DND-41 (cell line): ENCODE results near the gene CISD3.
A peak's percentile ranks its signal among the peaks of the same experiment; 100 is the strongest.

Experiments
- ATAC-seq: fragments of 200-7000 bp; cut with Tn5 transposase; 3 replicates; pipeline ENCODE4 v1.9.1; 2021; ENCODE audit warnings: low read depth; ENCODE audit not compliant: insufficient read depth
- DNase-seq: peaks from one replicate; pipeline ENCODE4 v3.0.0-alpha.2; 2020
- H2AFZ ChIP-seq: 2 replicates; pipeline ENCODE4 v1.6.0; 2012; ENCODE audit warnings: low read depth, low read length
- H3K27ac ChIP-seq: 2 replicates; pipeline ENCODE4 v1.5.1; 2012; ENCODE audit warnings: low read length, inconsistent platforms
- H3K27me3 ChIP-seq: fragments of 200-600 bp; sonication (generic); 2 replicates; pipeline ENCODE4 v1.6.0; 2012; ENCODE audit warnings: low read length, mild to moderate bottlenecking, inconsistent platforms; ENCODE audit not compliant: insufficient read depth, poor library complexity
- H3K36me3 ChIP-seq: 2 replicates; pipeline ENCODE4 v1.5.1; 2012; ENCODE audit warnings: low read length, inconsistent platforms; ENCODE audit not compliant: insufficient read depth
- H3K4me1 ChIP-seq: 2 replicates; pipeline ENCODE4 v1.5.1; 2012; ENCODE audit warnings: mild to moderate bottlenecking, low read length; ENCODE audit not compliant: insufficient read depth
- H3K4me2 ChIP-seq: 2 replicates; pipeline ENCODE4 v1.6.0; 2012; ENCODE audit warnings: mild to moderate bottlenecking, moderate library complexity, low read length, inconsistent platforms; ENCODE audit not compliant: insufficient read depth
- H3K4me3 ChIP-seq, 2 experiments: fragments of 200-600 bp in 1 of 2; shearing (Covaris generic) in 1 of 2; 2 replicates each; pipeline ENCODE4 v1.5.1; 2012 to 2016; ENCODE audit warnings: inconsistent platforms in 2 of 2, low read length in 2 of 2, mild to moderate bottlenecking in 2 of 2, low read depth in 1 of 2, moderate library complexity in 1 of 2
- H3K79me2 ChIP-seq: 2 replicates; pipeline ENCODE4 v1.6.0; 2012; ENCODE audit warnings: low read length, inconsistent platforms; ENCODE audit not compliant: insufficient read depth
- H3K9ac ChIP-seq: 2 replicates; pipeline ENCODE4 v1.6.0; 2012; ENCODE audit warnings: low read depth, mild to moderate bottlenecking, inconsistent platforms, low read length, moderate library complexity
- H3K9me3 ChIP-seq: 2 replicates; pipeline ENCODE4 v1.5.1; 2012; ENCODE audit warnings: low read length, moderate library complexity, mild to moderate bottlenecking, inconsistent platforms; ENCODE audit not compliant: insufficient read depth, severe bottlenecking
- H4K20me1 ChIP-seq: 2 replicates; pipeline ENCODE4 v1.6.0; 2012; ENCODE audit warnings: low read length; ENCODE audit not compliant: insufficient read depth
- CTCF ChIP-seq: IDR thresholded peaks from 2 replicates; pipeline ENCODE4 v1.5.1; 2012; ENCODE audit warnings: borderline replicate concordance, low read length, moderate library complexity, mild to moderate bottlenecking; ENCODE audit not compliant: poor library complexity, severe bottlenecking; ENCODE audit errors: extremely low read depth
- EZH2 ChIP-seq: IDR thresholded peaks from 3 replicates; pipeline ENCODE4 v1.6.1; 2012; ENCODE audit warnings: borderline replicate concordance, low read depth, mild to moderate bottlenecking, moderate library complexity, low read length, inconsistent platforms; ENCODE audit not compliant: severe bottlenecking

CISD3 gene

GRCh38 chr17:38706505-38707216 lies 23.5 kb upstream of the CISD3 start:
- no peak for DNase-seq
- peak overlapping the region; percentile 26 to 94; a peak in 3 of 4 replicates for H3K4me3 ChIP-seq
- peaks cover 67% of the 10 kb centered on the region for H3K79me2 ChIP-seq

DNA sequence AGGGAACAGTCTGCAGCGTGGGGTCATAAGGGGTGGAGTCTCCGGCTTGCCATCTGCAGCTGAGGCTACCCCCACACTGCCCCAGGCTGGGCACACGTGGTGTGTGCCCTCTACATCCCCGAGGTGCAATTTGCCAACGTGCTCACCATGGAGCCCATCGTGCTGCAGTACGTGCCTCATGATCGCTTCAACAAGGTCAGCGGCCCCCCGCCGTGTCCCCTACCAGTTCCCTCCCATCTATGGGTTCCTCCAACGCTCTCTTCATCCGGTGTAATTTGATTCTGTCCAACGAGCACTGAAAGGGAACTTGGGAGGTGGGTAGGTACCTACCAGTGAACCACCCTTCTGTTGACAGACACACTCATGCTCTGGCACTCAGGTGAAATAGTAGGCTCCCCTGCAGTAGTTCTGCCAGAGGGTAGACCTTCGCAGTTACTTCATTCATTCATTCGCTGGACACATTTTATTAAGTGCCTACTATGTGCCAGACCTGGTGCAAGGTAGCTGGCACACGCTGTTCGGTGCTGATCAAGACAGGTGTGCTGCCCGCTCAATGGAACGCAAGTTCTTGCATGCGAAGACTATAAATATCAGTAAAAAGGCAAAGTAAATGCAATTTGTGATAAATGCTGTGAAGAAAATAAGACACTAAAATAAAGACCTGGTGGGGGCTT lies 22.3 kb upstream of the CISD3 start:
- Histone ChIP-seq H3K9ac (peak overlapping the region; percentile 90; the same call in 1 of the 2 replicates), H3K79me2 (peaks cover 67% of the 10 kb centered on the region), H3K4me2 (peak overlapping the region; percentile 79; the same call in 1 of the 2 replicates), H3K36me3 (peaks cover 60% of the 10 kb centered on the region), H3K4me1 (peaks cover 38% of the 10 kb centered on the region), H3K27ac (no peak overlapping the region), H4K20me1 (peaks cover 37% of the 10 kb centered on the region), H3K4me3 (peak overlapping the region in 1 of 2 experiments; percentile 94; a peak in 2 of 4 replicates), H3K9me3 (no peaks in the 10 kb centered on the region), H2AFZ (no peak overlapping the region), H3K27me3 (no peaks in the 10 kb centered on the region)
- no peak for ATAC-seq
- TF ChIP-seq EZH2 = no peak
- no peak for TF ChIP-seq CTCF
- no peak for DNase-seq

More at GRCh38 chr17:38706505-38707216, 23.5 kb upstream of the CISD3 start:
- Histone ChIP-seq H3K4me2 (peak overlapping the region; percentile 79), H3K27me3 (no peaks in the 10 kb centered on the region), H3K27ac (peak overlapping the region; percentile 75), H3K9me3 (no peaks in the 10 kb centered on the region), H3K4me1 (peaks cover 47% of the 10 kb centered on the region), H3K9ac (peak overlapping the region; percentile 90), H4K20me1 (peaks cover 37% of the 10 kb centered on the region), H2AFZ (no peak overlapping the region), H3K36me3 (peaks cover 49% of the 10 kb centered on the region)
- no peak for ATAC-seq
- TF ChIP-seq CTCF (no peak), EZH2 (no peak)

DNA sequence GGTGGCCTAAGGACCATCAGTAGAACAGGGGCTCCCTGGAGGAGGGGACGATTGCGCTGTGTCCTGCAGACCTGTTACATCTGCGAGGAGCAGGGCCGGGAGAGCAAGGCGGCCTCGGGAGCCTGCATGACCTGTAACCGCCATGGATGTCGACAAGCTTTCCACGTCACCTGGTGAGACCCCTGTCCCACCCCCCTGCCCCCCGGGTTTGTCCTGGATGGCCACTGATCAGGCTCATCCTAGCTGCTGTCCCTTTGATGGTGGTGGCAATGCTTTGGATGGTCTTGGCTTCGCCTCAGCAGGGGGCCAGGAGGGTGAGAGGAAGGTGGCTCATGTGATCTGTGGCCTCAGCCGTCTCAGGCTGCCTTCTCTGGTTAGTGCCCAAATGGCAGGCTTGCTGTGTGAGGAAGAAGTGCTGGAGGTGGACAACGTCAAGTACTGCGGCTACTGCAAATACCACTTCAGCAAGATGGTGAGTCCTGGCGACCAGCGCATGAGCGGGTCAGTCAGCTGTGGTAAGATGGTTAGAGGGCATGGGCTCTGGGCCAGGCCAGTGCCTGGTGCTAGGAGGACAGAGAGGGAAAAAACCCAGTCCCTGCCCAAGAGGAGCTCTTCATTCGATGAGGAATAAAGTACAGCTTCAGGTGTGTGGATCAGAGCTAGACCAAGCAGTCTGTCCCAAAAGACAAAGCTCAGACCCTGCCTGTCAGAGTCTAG lies 20.9 kb upstream of the CISD3 start:
- H3K79me2 ChIP-seq = peaks cover 57% of the 10 kb centered on the region
- peak overlapping the region; percentile 12; the same call in 1 of the 2 replicates for H3K9ac ChIP-seq
- no peak for TF ChIP-seq EZH2
- peaks cover 26% of the 10 kb centered on the region for H3K4me1 ChIP-seq
- peaks cover 75% of the 10 kb centered on the region for H3K36me3 ChIP-seq
- H3K27me3 ChIP-seq = no peaks in the 10 kb centered on the region
- no peak for DNase-seq
- no peak for ATAC-seq
- no peak overlapping the region for H3K4me2 ChIP-seq
- no peaks in the 10 kb centered on the region for H3K9me3 ChIP-seq
- H4K20me1 ChIP-seq = peaks cover 37% of the 10 kb centered on the region
- H2AFZ ChIP-seq = no peak overlapping the region
- H3K27ac ChIP-seq = 0 out of 2 replicates have a peak overlapping the region, but pooled peaks have one; percentile 30
- H3K4me3 ChIP-seq = no peak overlapping the region
